Choroid plexus epithelial cell (primary cell): ENCODE measurements around the gene SNRPA.

Experiments
- DNase-seq: peaks from one replicate; pipeline ENCODE4 v3.0.0-alpha.2; 2010; ENCODE audit warnings: low read depth
- H3K4me3 ChIP-seq: 2 replicates; pipeline ENCODE4 v1.5.1; 2011; ENCODE audit warnings: low read depth, mild to moderate bottlenecking, control low read depth, low read length, moderate library complexity
- TF ChIP-seq, protein P1 (sequence below): conservative IDR thresholded peaks from 2 replicates; pipeline ENCODE4 v1.5.1; 2011; ENCODE audit warnings: low read depth, mild to moderate bottlenecking, control low read depth, inconsistent platforms, low read length, moderate library complexity

SNRPA gene

DNA sequence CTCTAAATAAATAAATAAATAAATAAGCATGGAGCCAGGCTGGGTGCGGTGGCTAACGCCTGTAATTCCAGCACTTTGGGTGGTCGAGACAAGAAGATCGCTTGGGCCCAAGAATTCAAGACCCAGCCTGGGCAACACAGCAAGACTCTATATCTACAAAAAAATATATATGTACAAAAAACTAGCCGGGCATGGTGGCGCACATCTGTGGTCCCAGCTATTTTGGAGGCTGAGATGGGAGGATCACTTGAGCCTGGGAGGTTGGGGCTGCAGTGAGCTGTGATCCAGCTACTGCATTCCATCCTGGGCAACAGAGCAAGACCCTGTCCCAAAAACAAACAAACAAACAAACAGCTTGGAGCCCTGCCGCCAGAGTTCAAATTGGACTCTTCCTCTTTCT lies 3.5 kb upstream of the SNRPA start:
- no peak for DNase-seq
- no peak overlapping the region for H3K4me3 ChIP-seq
- TF ChIP-seq, protein P1, sequence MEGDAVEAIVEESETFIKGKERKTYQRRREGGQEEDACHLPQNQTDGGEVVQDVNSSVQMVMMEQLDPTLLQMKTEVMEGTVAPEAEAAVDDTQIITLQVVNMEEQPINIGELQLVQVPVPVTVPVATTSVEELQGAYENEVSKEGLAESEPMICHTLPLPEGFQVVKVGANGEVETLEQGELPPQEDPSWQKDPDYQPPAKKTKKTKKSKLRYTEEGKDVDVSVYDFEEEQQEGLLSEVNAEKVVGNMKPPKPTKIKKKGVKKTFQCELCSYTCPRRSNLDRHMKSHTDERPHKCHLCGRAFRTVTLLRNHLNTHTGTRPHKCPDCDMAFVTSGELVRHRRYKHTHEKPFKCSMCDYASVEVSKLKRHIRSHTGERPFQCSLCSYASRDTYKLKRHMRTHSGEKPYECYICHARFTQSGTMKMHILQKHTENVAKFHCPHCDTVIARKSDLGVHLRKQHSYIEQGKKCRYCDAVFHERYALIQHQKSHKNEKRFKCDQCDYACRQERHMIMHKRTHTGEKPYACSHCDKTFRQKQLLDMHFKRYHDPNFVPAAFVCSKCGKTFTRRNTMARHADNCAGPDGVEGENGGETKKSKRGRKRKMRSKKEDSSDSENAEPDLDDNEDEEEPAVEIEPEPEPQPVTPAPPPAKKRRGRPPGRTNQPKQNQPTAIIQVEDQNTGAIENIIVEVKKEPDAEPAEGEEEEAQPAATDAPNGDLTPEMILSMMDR = no peak

GRCh38 chr19:40750058-40750873 lies 737 bp upstream of the SNRPA start, which contains the start of gene ACTMAP:
TSS of gene ACTMAP (minus strand) at chr19:40750477. CDS start at chr19:40749803, 674 bp downstream.
- peak; percentile 100 for DNase-seq
- H3K4me3 ChIP-seq = peak within 1 kb of the TSS; percentile 90
- TF ChIP-seq, protein P1 = no peak

DNA sequence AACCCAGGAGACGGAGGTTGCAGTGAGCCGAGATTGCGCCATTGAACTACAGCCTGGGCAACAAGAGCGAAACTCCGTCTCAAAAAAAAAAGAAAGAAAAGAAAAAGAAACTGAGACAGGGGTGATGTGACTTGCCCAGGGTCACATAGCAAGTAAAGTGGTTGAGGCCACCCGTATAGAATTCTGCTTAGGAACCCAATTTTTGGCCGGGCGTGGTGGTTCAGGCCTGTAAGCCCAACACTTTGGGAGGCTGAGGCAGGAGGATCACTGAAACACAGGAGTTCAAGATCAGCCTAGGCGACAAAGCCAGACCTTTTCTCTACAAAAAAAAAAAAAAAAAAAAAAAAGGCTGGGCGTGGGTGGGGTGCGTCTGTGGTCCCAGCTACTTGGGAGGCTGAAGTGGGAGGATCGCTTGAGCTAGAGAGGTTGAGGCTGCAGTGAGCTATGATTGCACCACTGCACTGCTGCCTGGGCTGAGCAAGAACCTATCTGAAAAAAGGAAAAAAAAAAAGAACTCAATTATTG lies 1.3 kb downstream of the SNRPA start:
- peak overlapping the region; percentile 90 for H3K4me3 ChIP-seq
- TF ChIP-seq, protein P1 = no peak
- DNase-seq = no peak

DNA sequence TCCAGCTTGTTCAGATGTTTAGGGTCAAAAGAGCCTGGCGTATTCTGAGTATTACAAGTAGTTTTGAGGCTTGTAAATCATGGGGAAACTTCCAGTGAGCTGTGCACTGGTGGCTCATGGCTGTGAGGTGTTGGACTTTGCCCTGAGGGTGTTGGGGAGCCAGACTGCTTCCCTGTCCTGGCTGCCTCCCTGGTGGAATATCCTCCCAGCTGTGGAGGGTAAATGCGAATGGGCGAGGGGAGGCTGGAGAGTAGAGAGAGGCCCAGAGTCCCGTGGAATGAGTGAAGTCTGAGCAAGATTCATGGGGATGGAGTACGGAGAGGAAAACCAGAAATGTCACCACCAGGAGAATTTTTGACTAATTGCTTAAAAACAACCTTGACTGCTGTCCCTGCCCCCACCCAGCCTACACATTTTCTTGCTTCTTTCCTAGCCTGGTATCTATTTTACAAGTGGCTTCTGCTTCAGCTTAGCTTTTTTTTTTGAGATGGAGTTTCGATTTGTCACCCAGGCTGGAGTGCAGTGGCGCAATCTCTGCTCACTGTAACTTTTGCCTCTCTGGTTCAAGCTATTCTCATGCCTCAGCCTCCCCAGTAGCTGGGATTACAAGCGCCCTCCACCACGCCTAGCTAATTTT lies 3.7 kb downstream of the SNRPA start:
- H3K4me3 ChIP-seq = no peak overlapping the region
- TF ChIP-seq, protein P1 = no peak
- DNase-seq = no peak

DNA sequence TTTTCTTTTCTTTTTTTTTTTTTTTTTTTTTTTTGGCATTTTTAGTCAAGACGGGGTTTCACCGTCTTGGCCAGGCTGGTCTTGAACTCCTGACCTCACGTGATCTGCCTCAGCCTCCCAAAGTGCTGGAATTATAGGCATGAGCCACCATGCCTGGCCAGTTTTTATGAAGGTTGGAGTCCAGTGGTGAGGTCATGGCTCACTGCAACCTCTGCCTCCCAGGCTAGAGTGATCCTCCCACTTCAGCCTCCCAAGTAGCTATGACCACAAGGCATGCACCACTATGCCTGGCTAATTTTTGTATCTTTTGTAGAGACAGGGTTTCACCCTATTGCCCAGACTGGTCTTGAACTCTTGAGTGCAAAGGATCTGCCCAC lies 4.2 kb downstream of the SNRPA start:
- H3K4me3 ChIP-seq = no peak overlapping the region
- DNase-seq = no peak
- TF ChIP-seq, protein P1 = no peak

DNA sequence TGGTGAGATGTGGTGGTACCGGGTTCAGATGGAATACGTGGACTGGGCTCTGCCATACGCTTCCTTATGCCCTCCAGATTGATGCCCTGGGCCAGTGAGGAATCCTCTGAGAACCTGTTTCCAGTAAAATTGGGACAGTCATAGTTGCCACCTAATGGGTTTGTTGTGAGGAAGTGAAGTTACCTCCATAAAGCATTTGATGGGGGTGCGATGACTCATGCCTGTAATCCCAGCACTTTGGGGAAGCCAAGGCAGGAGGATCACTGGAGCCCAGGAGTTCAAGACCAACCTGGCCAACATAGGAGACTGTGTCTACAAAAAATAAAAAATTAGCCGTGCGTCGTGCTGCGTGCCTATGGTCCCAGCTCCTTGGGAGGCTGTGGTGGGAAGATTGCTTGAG lies 4.8 kb downstream of the SNRPA start:
- no peak for DNase-seq
- TF ChIP-seq, protein P1 = no peak
- no peak overlapping the region for H3K4me3 ChIP-seq
